Heart right ventricle (tissue), 16 donors: ENCODE measurements around the gene CPSF7. TPM values are rescaled to one million over a fixed set of nuclear protein-coding genes. Genes with fewer than 3 reads are reported as not detected.
"Not testable (repeated sequence)": the region's sequence is repeated elsewhere in the genome, so short reads cannot be mapped to it uniquely, and the experiment has no call there.

Experiments used
- ATAC-seq, 8 donors: fragments of 200-7000 bp; cut with Tn5 transposase; one replicate each; pipeline ENCODE4 v1.9.1; 2020; ENCODE audit warnings: mild to moderate bottlenecking in 8 of 8, moderate library complexity in 8 of 8, moderate number of reproducible peaks in 1 of 8
- DNase-seq, 2 donors: peaks; one replicate each; pipeline ENCODE4 v3.0.0-alpha.2; 2020
- H3K27ac ChIP-seq, 10 donors: fragments of 200-600 bp; sonication (generic) in 2 of 10; one replicate each; pipeline versions ENCODE4 v1.5.0 to v1.8.0; 2020 to 2022; ENCODE audit warnings: mild to moderate bottlenecking in 3 of 10
- H3K27me3 ChIP-seq, 7 donors: fragments of 200-600 bp; one replicate each; pipeline ENCODE4 v1.8.0; 2021 to 2022; ENCODE audit warnings: mild to moderate bottlenecking in 2 of 7
- H3K36me3 ChIP-seq, 9 donors: fragments of 200-600 bp; sonication (generic) in 1 of 9; one replicate each; pipeline versions ENCODE4 v1.5.0 to v1.8.0; 2020 to 2022; ENCODE audit warnings: mild to moderate bottlenecking in 2 of 9
- H3K4me1 ChIP-seq, 9 donors: fragments of 200-600 bp; sonication (generic) in 1 of 9; one replicate each; pipeline versions ENCODE4 v1.5.0 to v1.8.0; 2020 to 2022; ENCODE audit warnings: mild to moderate bottlenecking in 4 of 9
- H3K4me3 ChIP-seq, 10 donors: fragments of 200-600 bp; sonication (generic) in 2 of 10; one replicate each; pipeline versions ENCODE4 v1.5.0 to v1.8.0; 2020 to 2022; ENCODE audit warnings: mild to moderate bottlenecking in 7 of 10, moderate library complexity in 2 of 10
- H3K9me3 ChIP-seq, 11 donors: fragments of 200-600 bp in 10 of 11; sonication (generic) in 2 of 11; one replicate each; pipeline versions ENCODE4 v1.5.0 to v1.8.0; 2013 to 2022; ENCODE audit warnings: mild to moderate bottlenecking in 2 of 11, control low read depth in 1 of 11, moderate library complexity in 1 of 11
- WGBS, 2 donors: extraction: QIAGEN DNeasy Blood & Tissue Kit; methylation state at CpG; one replicate each; pipeline ENCODE4 v1.1.7; 2013; ENCODE audit warnings: inconsistent platforms in 1 of 2; 5-methylcytosine and 5-hydroxymethylcytosine counted together
- intact Hi-C, 10 donors: fragments of 100-400 bp; cut with DNase I; formaldehyde crosslinking; loops; one replicate each; pipeline versions ENCODE4 v1.11.1 to v1.14.2; 2022
- polyA plus RNA-seq, 2 donors: library from polyadenylated mRNA; stranded (reverse); fragments of 200-250 nt; gene quantifications; one replicate each; pipeline ENCODE4 v1.2.3, GENCODE V29; 2013
- total RNA-seq, 10 donors: library from RNA; stranded (reverse); fragmentation: NEBNext Ultra II Directional in 3 of 10; extraction: Animal tissue kit (Norgen Biotek cat#: 25700) in 3 of 10; gene quantifications; one replicate each; pipeline versions ENCODE4 v1.2.1 to v1.2.4, GENCODE V29; 2021 to 2023
- TF ChIP-seq, protein P1 (sequence below), 9 donors: fragments of 200-600 bp; sonication (generic) in 2 of 9; IDR thresholded peaks; one replicate each; pipeline versions ENCODE4 v1.5.0 to v1.8.0; 2021 to 2022; ENCODE audit warnings: antibody characterized with exemption in 9 of 9, mild to moderate bottlenecking in 5 of 9, moderate library complexity in 1 of 9
- donor health status: Arrhythmogenic right ventricular cardiomyopathy.
- donor health status: ischemic (EF 13 %, LVEDD 7.1; RV severe dilation, severe dysfunction).
- donor health status: healthy with polysubstance abuse.
- donor health status: DM: no; HTN: yes; CAD: no.
- donor health status: DM: no; HTN: no; CAD: no.
- donor health status: ischemic (EF 25% LVEDD 6.9; RV normal size, moderate dysfunction).
- donor health status: ischemic (EF 25% LVEDD 5.7; RV mildly dilated, moderate dysfunction).
- donor health status: healthy.
- donor health status: DM: yes; HTN: yes; CAD: no.
- donor health status: Ischemic cardiomyopathy.
- donor health status: ischemic (EF 35%, LVEDD 5.7; RV mildly dilated, moderate dysfunction).
- donor health status: nonischemic (EF 11% LVEDD 7.7; RV severe dilation, severe dysfunction).
- donor health status: DM: yes; HTN: yes; CAD: no.
- donor health status: PGD.
- donor health status: ischemic (EF 29% LVEDD 5.4; RV normal size, mild dysfunction).
- donor health status: nonischemic (EF 23%, LVEDD 6.1; RV moderate dilation, normal function).

CPSF7 gene
- total and polyA plus RNA-seq, 12 donors: 22.3 to 51.8 (median 43.3) TPM

- TF ChIP-seq, protein P1, sequence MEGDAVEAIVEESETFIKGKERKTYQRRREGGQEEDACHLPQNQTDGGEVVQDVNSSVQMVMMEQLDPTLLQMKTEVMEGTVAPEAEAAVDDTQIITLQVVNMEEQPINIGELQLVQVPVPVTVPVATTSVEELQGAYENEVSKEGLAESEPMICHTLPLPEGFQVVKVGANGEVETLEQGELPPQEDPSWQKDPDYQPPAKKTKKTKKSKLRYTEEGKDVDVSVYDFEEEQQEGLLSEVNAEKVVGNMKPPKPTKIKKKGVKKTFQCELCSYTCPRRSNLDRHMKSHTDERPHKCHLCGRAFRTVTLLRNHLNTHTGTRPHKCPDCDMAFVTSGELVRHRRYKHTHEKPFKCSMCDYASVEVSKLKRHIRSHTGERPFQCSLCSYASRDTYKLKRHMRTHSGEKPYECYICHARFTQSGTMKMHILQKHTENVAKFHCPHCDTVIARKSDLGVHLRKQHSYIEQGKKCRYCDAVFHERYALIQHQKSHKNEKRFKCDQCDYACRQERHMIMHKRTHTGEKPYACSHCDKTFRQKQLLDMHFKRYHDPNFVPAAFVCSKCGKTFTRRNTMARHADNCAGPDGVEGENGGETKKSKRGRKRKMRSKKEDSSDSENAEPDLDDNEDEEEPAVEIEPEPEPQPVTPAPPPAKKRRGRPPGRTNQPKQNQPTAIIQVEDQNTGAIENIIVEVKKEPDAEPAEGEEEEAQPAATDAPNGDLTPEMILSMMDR (IDR thresholded peaks at IDR 0.05): peak in 1 of 9 donors; percentile 10
- H3K36me3 ChIP-seq: peaks cover 0 to 45% (median 24%) of the 10 kb centered on the region in 9 donors
- 3 to 4% methylated on average over 15 of the region's 15 CpGs for WGBS, 2 donors
- H3K27me3 ChIP-seq: no peaks in the 10 kb centered on the region
- H3K9me3 ChIP-seq: no peaks in the 10 kb centered on the region
- no peak for DNase-seq
- peak overlapping the region; percentile 58 to 85 (median 74) for H3K4me3 ChIP-seq
- intact Hi-C loops: loop anchor here in 1 of 10 donors (2.0 kb wide), 1 partner anchor 60 kb away; the partner anchor contains the start of genes DDB1 and TKFC
- ATAC-seq: peak in 6 of 8 donors; percentile 15 to 44 (median 27)
- H3K27ac ChIP-seq: peak overlapping the region in 9 of 10 donors; percentile 76 to 95 (median 85)
- peaks cover 0 to 22% (median 17%) of the 10 kb centered on the region in 9 donors for H3K4me1 ChIP-seq
Observed at GRCh38 chr11:61392981-61393595, 36.7 kb downstream of the CPSF7 start.

DNA sequence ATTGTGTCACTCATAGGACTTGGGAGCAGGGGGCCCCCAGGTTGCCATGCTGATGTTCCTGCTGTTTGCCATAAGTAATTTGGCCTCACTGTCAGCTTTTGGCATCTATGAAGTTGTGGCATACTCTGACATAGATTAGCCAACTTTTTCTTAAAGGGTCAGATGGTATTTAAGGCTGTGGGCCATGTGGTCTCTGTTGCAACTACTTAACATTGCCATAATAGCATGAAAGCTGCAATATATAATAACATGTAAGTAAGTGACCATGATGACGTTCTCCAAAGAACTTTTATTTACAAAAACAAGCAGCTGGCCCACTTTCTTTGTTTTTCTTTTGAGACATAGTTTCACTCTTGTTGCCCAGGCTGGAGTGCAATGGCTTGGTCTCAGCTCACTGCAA lies 39.6 kb downstream of the CPSF7 start:
- Histone ChIP-seq H3K4me1 (peaks cover 4 to 28% (median 17%) of the 10 kb centered on the region in 9 donors), H3K27ac (no peak overlapping the region), H3K27me3 (no peaks in the 10 kb centered on the region), H3K9me3 (no peaks in the 10 kb centered on the region), H3K36me3 (peaks cover 0 to 16% (median 7%) of the 10 kb centered on the region in 9 donors), H3K4me3 (no peak overlapping the region)
- ATAC-seq (no peak), DNase-seq (no peak)
- TF ChIP-seq, protein P1 (IDR thresholded peaks at IDR 0.05): no peak
- intact Hi-C loops: no loop called here
- WGBS, 2 donors: 84 to 86% methylated on average over 1 of the region's 1 CpG

- ATAC-seq: peak in 4 of 8 donors; percentile 10 to 29 (median 21)
- H3K9me3 ChIP-seq: no peaks in the 10 kb centered on the region
- no peak for DNase-seq
- WGBS, 2 donors: 89 to 90% methylated on average over 15 of the region's 15 CpGs
- no peak overlapping the region for H3K27ac ChIP-seq
- no peaks in the 10 kb centered on the region for H3K27me3 ChIP-seq
- intact Hi-C loops: loop anchor here (1.0 to 10.0 kb wide), 7 partner anchors 20 to 130 kb away; no protein-coding TSS in a partner anchor
- peaks cover 0 to 6% (median 0%) of the 10 kb centered on the region in 9 donors for H3K36me3 ChIP-seq
- H3K4me3 ChIP-seq: no peak overlapping the region
- peaks cover 0 to 8% (median 4%) of the 10 kb centered on the region in 9 donors for H3K4me1 ChIP-seq
- TF ChIP-seq, protein P1 (IDR thresholded peaks at IDR 0.05): no peak
Observed at GRCh38 chr11:61384271-61385242, 45.2 kb downstream of the CPSF7 start.

DNA sequence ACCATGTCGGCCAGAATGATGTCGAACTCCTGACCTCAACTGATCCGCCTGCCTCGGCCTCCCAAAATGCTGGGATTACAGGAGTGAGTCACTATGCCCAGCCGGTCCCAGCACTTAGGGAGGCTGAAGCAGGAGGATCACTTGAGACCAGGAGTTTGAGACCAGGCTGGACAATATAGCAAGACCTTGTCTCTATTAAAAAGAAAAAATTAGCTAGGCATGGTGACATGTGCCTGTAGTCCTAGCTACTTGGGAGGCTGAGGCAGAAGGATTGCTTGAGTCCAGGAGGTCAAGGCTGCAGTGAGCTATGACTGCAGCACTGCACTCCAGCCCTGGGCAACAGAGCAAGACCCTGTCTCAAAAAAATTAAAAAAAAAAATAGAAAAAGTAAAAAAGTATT lies 45.9 kb downstream of the CPSF7 start:
- 96 to 97% methylated on average over 5 of the region's 5 CpGs for WGBS, 2 donors
- H3K27ac ChIP-seq, H3K27me3 ChIP-seq, DNase-seq, H3K9me3 ChIP-seq, H3K4me3 ChIP-seq, ATAC-seq, H3K36me3 ChIP-seq: not testable (repeated sequence)
- intact Hi-C loops: loop anchor here in 8 of 10 donors (2.0 to 10.0 kb wide), 5 partner anchors 19 to 129 kb away; no protein-coding TSS in a partner anchor
- H3K4me1 ChIP-seq: peaks cover 0 to 15% (median 4%) of the 10 kb centered on the region in 9 donors
